Measurements from ENCODE around the gene CPEB4. TPM values are rescaled to one million over a fixed set of nuclear protein-coding genes. Genes with fewer than 3 reads are reported as not detected.

The CPEB4 gene
- total RNA-seq, 2 experiments from 2014 or later: 18.3 to 19.2 TPM

- no peaks in the 10 kb centered on the region for H3K36me3 ChIP-seq (ENCODE audit: insufficient read depth, low read length)
- no peaks in the 10 kb centered on the region for H3K27me3 ChIP-seq (ENCODE audit: control insufficient read depth in 1 of 2, insufficient read depth in 2 of 2, low read length in 2 of 2)
- Mint-ChIP-seq H3K27me3 (no peaks in the 10 kb centered on the region), H3K4me1 (ENCODE audit: low read depth) (no peaks in the 10 kb centered on the region), H3K36me3 (ENCODE audit: low read depth) (no peaks in the 10 kb centered on the region), H3K9me3 (no peaks in the 10 kb centered on the region), H3K27ac (no peak overlapping the region), H3K4me3 (no peak overlapping the region)
- H3K9me3 ChIP-seq (ENCODE audit: control insufficient read depth in 1 of 2, insufficient read depth in 1 of 2, low read length in 2 of 2): no peaks in the 10 kb centered on the region
- ChIA-PET CTCF (no interaction called here), POLR2A (no interaction called here)
- H3K4me3 ChIP-seq (ENCODE audit: low read length): no peak overlapping the region
- intact Hi-C loops (cut with DNase I, micrococcal nuclease): no loop called here
- ATAC-seq (ENCODE audit: poor library complexity) (no peak), DNase-seq (no peak)
- H3K27ac ChIP-seq (ENCODE audit: low read depth in 1 of 2, low read length in 2 of 2): no peak overlapping the region
- no peaks in the 10 kb centered on the region for H3K4me1 ChIP-seq (ENCODE audit: insufficient read depth, low read length)
- no peak for TF ChIP-seq CTCF (IDR thresholded peaks at IDR 0.05)
Measured at GRCh38 chr5:173841710-173842109, 46.4 kb upstream of the CPEB4 start.

GRCh38 chr5:173843794-173844193, 44.4 kb upstream of the CPEB4 start:
- Mint-ChIP-seq H3K4me3 (no peak overlapping the region), H3K27me3 (no peaks in the 10 kb centered on the region)
- ATAC-seq (ENCODE audit: poor library complexity): no peak

GRCh38 chr5:173845321-173845720, 42.8 kb upstream of the CPEB4 start:
- ATAC-seq (ENCODE audit: poor library complexity) (no peak), DNase-seq (no peak)
- Mint-ChIP-seq H3K9me3 (peaks cover 4% of the 10 kb centered on the region), H3K27me3 (no peaks in the 10 kb centered on the region), H3K36me3 (ENCODE audit: low read depth) (no peaks in the 10 kb centered on the region), H3K4me3 (no peak overlapping the region), H3K4me1 (ENCODE audit: low read depth) (no peaks in the 10 kb centered on the region), H3K27ac (no peak overlapping the region)
- Histone ChIP-seq H3K27me3 (ENCODE audit: control insufficient read depth in 1 of 2, insufficient read depth in 2 of 2, low read length in 2 of 2) (no peaks in the 10 kb centered on the region), H3K4me3 (ENCODE audit: low read length) (no peak overlapping the region), H3K4me1 (ENCODE audit: insufficient read depth, low read length) (no peaks in the 10 kb centered on the region), H3K27ac (ENCODE audit: low read depth in 1 of 2, low read length in 2 of 2) (no peak overlapping the region), H3K9me3 (ENCODE audit: control insufficient read depth in 1 of 2, insufficient read depth in 1 of 2, low read length in 2 of 2) (peaks cover 4 to 7% of the 10 kb centered on the region in 2 experiments), H3K36me3 (ENCODE audit: insufficient read depth, low read length) (no peaks in the 10 kb centered on the region)
- ChIA-PET POLR2A (no interaction called here), CTCF (no interaction called here)
- no peak for TF ChIP-seq CTCF (IDR thresholded peaks at IDR 0.05)
- intact Hi-C loops (cut with DNase I, micrococcal nuclease): no loop called here

More at GRCh38 chr5:173843794-173844193, 44.4 kb upstream of the CPEB4 start:
- peaks cover under 1 to 2% of the 10 kb centered on the region in 2 experiments for H3K9me3 ChIP-seq (ENCODE audit: control insufficient read depth in 1 of 2, insufficient read depth in 1 of 2, low read length in 2 of 2)
- H3K27ac ChIP-seq (ENCODE audit: low read depth in 1 of 2, low read length in 2 of 2): no peak overlapping the region
- H3K27ac Mint-ChIP-seq: no peak overlapping the region
- H3K4me1 Mint-ChIP-seq (ENCODE audit: low read depth): no peaks in the 10 kb centered on the region
- ChIA-PET POLR2A (no interaction called here), CTCF (no interaction called here)
- intact Hi-C loops (cut with DNase I, micrococcal nuclease): no loop called here
- no peaks in the 10 kb centered on the region for H3K27me3 ChIP-seq (ENCODE audit: control insufficient read depth in 1 of 2, insufficient read depth in 2 of 2, low read length in 2 of 2)
- H3K9me3 Mint-ChIP-seq: peaks cover 2% of the 10 kb centered on the region
- DNase-seq: no peak
- no peak overlapping the region for H3K4me3 ChIP-seq (ENCODE audit: low read length)
- H3K36me3 ChIP-seq (ENCODE audit: insufficient read depth, low read length): no peaks in the 10 kb centered on the region
- H3K36me3 Mint-ChIP-seq (ENCODE audit: low read depth): no peaks in the 10 kb centered on the region
- TF ChIP-seq CTCF (IDR thresholded peaks at IDR 0.05): no peak
- no peaks in the 10 kb centered on the region for H3K4me1 ChIP-seq (ENCODE audit: insufficient read depth, low read length)
